ENCODE results near the gene DLG1.
"Not testable (repeated sequence)": the region's sequence is repeated elsewhere in the genome, so short reads cannot be mapped to it uniquely, and the experiment has no call there.

DLG1 gene

GRCh38 chr3:197083486-197083885 lies 214.9 kb downstream of the DLG1 start:
- no peak for DNase-seq

GRCh38 chr3:197082871-197083270 lies 215.5 kb downstream of the DLG1 start:
- DNase-seq, result no peak

GRCh38 chr3:197080344-197080743 lies 218.1 kb downstream of the DLG1 start:
- no peak for DNase-seq

GRCh38 chr3:197076415-197076814 lies 222.0 kb downstream of the DLG1 start:
- DNase-seq, result no peak

- DNase-seq, result no peak
Measured at GRCh38 chr3:197068077-197068476, 230.3 kb downstream of the DLG1 start.

- no peak for DNase-seq
Measured at GRCh38 chr3:197064771-197065170, 233.6 kb downstream of the DLG1 start.

GRCh38 chr3:197062446-197062845 lies 236.0 kb downstream of the DLG1 start:
- no peak for DNase-seq

- not testable (repeated sequence) for DNase-seq
Measured at GRCh38 chr3:197051637-197052036, 246.8 kb downstream of the DLG1 start.

GRCh38 chr3:197050511-197050910 lies 247.9 kb downstream of the DLG1 start:
- no peak for DNase-seq

GRCh38 chr3:197042539-197042938 lies 255.9 kb downstream of the DLG1 start:
- no peak for DNase-seq

GRCh38 chr3:197041875-197042488 lies 256.4 kb downstream of the DLG1 start:
- DNase-seq, result no peak

GRCh38 chr3:197040658-197041057 lies 257.8 kb downstream of the DLG1 start:
- DNase-seq, result no peak

- no peak for DNase-seq
Measured at GRCh38 chr3:197038679-197039462, 259.5 kb downstream of the DLG1 start.

GRCh38 chr3:197035577-197035976 lies 262.8 kb downstream of the DLG1 start:
- DNase-seq, result no peak

- DNase-seq, result not testable (repeated sequence)
Measured at GRCh38 chr3:197034778-197035177, 263.6 kb downstream of the DLG1 start.

- DNase-seq, result not testable (repeated sequence)
Measured at GRCh38 chr3:197033764-197034163, 264.6 kb downstream of the DLG1 start.

GRCh38 chr3:197031315-197032285 lies 266.8 kb downstream of the DLG1 start:
- DNase-seq, result peak; percentile 19 to 69

GRCh38 chr3:197030379-197031314 lies 267.8 kb downstream of the DLG1 start:
- DNase-seq, result no peak

- peak; percentile 63 to 76 for DNase-seq
Measured at GRCh38 chr3:197029511-197030167, 268.8 kb downstream of the DLG1 start, which contains the start of gene MELTF. MELTF (minus strand) TSS chr3:197029817; CDS start chr3:197029702, 115 bp downstream.

GRCh38 chr3:197028728-197029510 lies 269.5 kb downstream of the DLG1 start:
- DNase-seq, result peak in 1 of 2 donors; percentile 6

Data from CD4-positive, alpha-beta T cell treated with Interferon alpha-2 for 1 hour (primary cell).